GM18520 (cell line): ENCODE data around the gene MYBBP1A.
"Not testable (repeated sequence)": the region's sequence is repeated elsewhere in the genome, so short reads cannot be mapped to it uniquely, and the experiment has no call there.

Experiments
- ATAC-seq: cut with Tn5 transposase; IDR thresholded peaks from one replicate; pipeline ENCODE4 v1.9.1; 2021; ENCODE audit not compliant: unreplicated experiment

Gene MYBBP1A, protein sequence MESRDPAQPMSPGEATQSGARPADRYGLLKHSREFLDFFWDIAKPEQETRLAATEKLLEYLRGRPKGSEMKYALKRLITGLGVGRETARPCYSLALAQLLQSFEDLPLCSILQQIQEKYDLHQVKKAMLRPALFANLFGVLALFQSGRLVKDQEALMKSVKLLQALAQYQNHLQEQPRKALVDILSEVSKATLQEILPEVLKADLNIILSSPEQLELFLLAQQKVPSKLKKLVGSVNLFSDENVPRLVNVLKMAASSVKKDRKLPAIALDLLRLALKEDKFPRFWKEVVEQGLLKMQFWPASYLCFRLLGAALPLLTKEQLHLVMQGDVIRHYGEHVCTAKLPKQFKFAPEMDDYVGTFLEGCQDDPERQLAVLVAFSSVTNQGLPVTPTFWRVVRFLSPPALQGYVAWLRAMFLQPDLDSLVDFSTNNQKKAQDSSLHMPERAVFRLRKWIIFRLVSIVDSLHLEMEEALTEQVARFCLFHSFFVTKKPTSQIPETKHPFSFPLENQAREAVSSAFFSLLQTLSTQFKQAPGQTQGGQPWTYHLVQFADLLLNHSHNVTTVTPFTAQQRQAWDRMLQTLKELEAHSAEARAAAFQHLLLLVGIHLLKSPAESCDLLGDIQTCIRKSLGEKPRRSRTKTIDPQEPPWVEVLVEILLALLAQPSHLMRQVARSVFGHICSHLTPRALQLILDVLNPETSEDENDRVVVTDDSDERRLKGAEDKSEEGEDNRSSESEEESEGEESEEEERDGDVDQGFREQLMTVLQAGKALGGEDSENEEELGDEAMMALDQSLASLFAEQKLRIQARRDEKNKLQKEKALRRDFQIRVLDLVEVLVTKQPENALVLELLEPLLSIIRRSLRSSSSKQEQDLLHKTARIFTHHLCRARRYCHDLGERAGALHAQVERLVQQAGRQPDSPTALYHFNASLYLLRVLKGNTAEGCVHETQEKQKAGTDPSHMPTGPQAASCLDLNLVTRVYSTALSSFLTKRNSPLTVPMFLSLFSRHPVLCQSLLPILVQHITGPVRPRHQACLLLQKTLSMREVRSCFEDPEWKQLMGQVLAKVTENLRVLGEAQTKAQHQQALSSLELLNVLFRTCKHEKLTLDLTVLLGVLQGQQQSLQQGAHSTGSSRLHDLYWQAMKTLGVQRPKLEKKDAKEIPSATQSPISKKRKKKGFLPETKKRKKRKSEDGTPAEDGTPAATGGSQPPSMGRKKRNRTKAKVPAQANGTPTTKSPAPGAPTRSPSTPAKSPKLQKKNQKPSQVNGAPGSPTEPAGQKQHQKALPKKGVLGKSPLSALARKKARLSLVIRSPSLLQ (N-terminal part only)

GRCh38 chr17:4554997-4555799, at the start of gene MYBBP1A:
Gene MYBBP1A (minus strand): TSS chr17:4555384. CDS start chr17:4555324, 60 bp downstream.
- ATAC-seq: peak; percentile 78

- ATAC-seq: not testable (repeated sequence)
These were observed 49.6 kb upstream of the MYBBP1A start for GRCh38 chr17:4604736-4605135.

GRCh38 chr17:4604111-4604644, 49.0 kb upstream of the MYBBP1A start:
- ATAC-seq: no peak

DNA sequence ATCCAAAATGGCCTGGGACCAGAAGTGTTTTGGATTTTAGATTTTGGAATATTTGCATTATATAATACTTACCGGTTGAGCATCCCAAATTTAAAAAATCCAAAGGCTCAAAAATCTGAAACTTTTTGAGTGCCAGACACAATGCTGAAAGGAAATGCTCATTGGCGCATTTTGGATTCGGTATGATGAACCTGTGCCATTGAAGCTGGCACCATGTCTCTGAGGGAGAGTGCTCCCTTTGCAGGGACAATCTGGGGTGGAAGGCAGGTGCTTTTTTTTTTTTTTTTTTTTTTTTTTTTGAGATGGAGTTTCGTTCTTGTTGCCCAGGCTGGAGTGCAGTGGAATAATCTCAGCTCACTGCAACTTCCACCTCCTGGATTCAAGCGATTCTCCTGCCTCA, 46.9 kb upstream of the MYBBP1A start:
- no peak for ATAC-seq

DNA sequence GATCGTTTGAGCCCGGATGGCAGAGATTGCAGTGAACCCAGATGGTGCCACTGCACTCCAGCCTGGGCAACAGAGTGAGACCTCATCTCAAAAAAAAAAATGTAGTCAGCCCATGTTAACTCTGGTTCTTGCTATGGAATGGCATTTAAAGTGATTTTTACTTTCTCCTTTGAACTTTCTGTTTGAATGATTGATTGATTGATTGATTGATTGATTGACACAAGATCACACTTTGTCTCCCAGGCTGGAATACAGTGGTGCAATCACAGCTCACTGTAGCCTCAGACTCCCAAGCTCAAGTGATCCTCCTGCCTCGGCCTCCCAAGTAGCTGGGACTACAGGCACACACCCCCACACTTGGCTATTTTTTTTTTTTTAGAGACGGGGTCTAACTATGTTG, 46.1 kb upstream of the MYBBP1A start:
- no peak for ATAC-seq

- ATAC-seq: no peak
These were observed 45.4 kb upstream of the MYBBP1A start for GRCh38 chr17:4600563-4600962.

DNA sequence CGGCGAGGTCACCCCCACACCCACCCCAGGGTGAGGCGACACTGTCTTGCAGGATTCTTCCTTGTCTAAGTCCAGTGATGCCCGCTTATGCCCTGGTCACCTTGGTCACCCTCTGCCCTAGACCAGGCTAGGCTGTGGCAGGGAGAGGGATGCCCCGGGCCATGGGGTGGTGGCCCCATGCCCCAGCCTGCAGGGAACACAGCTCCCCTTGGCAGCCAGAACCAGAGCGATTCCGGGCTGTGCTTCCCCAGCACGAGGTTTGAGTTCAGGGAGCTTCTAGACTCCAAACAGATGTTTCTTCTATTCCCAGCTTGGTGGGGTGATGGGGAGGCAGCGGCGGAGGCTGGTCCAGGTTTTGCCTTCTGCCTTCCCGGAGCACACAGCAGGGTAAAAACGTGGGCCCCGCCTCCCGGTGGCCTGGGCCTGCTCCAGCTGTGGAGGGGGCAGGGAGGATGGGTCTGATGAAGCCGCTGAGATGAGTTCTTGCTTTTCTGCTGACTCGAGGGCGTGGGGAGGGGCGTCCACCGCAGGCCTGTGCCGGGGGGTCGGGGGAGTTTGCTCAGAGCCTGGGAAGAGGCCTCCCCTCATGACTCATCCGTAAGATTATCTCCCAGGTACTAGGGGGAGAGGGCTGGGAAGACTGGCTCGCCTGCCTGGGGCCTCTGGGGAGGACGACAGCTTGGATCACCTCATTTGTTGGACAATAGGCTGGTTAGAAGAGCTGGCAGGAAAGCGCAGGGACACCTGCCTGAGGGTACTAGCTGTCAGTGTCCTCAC, 44.5 kb upstream of the MYBBP1A start:
- no peak for ATAC-seq

DNA sequence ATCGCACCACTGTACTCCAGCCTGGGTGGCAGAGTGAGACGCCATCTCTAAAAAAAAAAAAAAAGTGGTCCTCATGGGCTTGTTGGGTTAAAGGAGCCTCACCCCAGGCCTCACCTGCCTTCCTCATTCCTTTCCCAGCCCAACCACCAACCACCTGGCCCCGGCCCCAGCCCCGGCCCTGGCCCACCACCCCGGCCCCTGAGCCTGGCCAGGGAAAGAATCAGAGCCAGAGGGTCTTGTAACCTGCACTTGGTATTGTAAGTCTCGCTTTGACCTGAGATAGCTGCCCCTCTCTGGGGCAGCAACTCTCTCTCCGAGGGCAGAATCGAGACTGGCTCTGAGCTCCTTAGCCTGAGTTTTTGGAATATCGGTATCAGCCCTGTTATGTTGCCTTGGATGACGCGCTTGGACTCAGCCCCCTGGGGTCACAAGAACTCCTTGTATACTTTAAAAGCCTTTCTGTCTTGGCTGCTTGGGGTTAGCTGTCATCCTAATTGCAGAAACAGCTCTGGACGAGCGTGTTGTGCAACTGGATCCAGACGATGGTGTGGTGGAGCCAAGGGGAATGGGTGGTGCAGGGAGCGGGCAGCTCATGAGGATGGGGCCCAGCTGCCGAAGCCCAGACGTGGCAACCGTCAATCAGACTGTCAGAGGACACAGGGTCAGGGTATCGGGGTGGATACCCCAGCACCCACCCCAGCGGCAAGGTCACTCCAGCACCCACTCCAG, 43.8 kb upstream of the MYBBP1A start:
- no peak for ATAC-seq

DNA sequence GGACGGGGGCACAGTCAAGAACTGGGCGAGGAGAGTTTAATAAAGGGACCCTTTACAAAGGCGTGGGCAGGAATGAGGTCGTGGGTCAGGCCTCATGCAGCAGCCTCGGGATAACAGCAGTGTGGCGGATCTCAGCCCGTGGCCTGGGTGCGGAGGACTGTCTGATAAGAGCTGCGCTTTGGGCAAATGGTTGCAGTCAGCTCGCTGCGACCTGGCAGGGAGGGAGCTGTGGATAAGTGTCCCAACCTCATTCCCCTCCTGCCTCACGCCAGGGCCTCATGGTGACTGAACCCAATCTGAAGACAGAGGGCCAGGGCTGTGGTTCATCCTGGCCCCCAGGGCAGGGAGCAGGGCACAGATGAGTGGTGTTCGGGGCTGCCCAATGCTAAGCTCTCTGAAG, 42.8 kb upstream of the MYBBP1A start:
- no peak for ATAC-seq

- no peak for ATAC-seq
These were observed 41.6 kb upstream of the MYBBP1A start for GRCh38 chr17:4596636-4597380.

- ATAC-seq: not testable (repeated sequence)
These were observed 40.6 kb upstream of the MYBBP1A start for GRCh38 chr17:4595685-4596342.

DNA sequence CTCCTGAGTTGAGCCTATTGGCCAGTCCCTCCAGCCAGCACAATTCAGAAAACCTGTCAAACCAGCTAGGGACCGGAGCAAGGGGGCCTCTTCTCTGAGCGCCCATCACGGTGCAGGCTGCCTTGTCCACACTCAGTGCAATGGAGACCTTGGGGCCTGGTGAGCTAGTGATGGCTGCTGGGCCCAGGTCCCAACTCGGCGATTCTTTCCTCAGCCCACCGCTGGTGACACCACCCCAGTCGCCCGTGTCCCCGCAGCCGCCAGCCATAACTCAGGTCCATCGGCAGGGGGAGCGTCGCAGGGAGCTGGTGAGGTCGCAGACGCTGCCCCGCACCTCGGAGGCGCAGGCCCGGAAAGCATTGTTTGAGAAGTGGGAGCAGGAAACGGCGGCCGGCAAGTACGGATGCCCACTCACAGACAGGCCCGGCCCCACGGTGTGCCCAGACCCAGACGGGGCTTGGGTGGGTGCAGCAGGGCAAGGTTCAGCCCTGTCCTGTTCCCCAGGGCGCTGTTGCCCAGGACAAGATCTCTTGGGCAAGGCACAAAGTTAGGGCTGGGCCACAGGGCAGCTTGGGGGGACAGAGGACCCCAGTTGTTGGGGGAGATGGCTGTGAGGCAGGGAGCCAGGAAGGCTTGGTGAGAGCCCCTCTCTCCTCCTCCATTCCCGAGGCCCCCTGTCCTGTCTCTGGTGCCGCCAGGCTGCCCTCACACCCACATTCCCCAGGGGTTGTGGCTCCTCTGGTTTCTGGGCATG, 39.9 kb upstream of the MYBBP1A start:
- ATAC-seq: no peak

GRCh38 chr17:4594406-4594805, 39.2 kb upstream of the MYBBP1A start:
- no peak for ATAC-seq

- ATAC-seq: no peak
These were observed 37.8 kb upstream of the MYBBP1A start for GRCh38 chr17:4593021-4593421.

DNA sequence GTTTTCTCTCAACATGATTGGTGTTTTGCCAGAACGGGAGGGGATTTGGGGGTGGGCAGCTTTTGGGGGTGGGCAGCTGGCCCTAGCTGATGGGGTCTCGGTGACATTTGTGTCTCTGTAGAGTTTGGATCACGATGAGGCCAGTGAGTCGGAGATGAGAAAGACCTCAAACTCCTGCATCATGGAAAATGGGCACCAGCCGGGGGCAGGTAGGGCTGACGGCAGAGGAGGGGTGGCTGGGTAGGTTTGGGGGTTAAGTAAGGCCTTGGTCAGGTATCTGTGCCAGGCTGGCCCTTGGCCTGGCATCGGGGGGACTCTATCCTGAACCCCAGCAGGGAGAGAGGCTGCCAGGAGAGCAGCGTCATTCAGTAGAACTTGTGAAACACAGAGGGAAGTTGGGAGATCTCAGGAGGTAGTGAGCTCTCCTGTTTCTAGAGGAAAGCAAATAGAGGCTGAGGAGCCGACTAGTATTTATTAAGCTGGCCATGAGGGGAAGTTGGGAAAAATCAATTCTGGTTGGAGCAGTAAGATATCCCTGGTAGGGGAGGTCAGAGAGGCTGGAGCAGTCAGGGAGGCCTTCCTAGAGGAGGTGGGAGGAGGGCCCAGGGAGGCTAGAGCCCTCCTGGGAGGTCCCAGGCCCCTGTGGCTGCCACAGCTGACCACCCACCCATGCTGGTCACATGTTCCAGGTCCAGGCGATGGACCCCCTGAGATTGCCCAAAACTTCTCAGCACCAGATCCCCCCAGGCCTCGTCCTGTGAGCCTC, 37.2 kb upstream of the MYBBP1A start:
- no peak for ATAC-seq

- no peak for ATAC-seq
These were observed 36.3 kb upstream of the MYBBP1A start for GRCh38 chr17:4591529-4591928.
